ENCODE results near the gene KSR1. TPM values are rescaled to one million over a fixed set of nuclear protein-coding genes. Genes with fewer than 3 reads are reported as not detected.
A peak's percentile ranks its signal among the peaks of the same experiment; 100 is the strongest.

Gene KSR1
- total RNA-seq, 1 donor from 2014 or later = 9.5 TPM

DNA sequence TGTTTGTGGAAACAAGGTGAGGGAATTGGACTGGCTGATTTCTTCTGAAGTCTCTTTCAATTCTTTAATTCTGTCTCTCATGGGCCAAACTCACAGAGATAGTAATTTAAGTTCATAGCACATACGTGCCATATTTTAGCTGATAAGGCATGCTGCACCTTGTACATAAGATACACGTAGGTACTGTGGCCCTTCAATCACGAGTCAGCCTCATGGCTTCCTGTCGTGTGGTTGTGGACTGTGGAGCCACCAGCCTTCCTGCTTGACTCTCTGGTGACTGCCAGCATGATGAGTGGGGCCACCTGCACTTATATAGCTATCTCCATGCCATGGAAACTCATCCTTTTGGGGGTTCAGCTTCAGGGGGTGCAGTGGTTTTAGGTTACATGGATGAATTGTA, 25.1 kb downstream of the KSR1 start:
- intact Hi-C loops (cut with DNase I) = no loop called here
- DNase-seq (ENCODE audit: missing footprints) (no peak), ATAC-seq (no peak)

- intact Hi-C loops (cut with DNase I) = loop anchor here (5.0 kb wide), 1 partner anchor 107 kb away; no protein-coding TSS in a partner anchor
- DNase-seq (ENCODE audit: missing footprints) (no peak), ATAC-seq (no peak)
Observed at GRCh38 chr17:27485125-27485524, 28.9 kb downstream of the KSR1 start.

- ATAC-seq = no peak
- DNase-seq (ENCODE audit: missing footprints) = no peak
- intact Hi-C loops (cut with DNase I) = loop anchor here (5.0 kb wide), 1 partner anchor 106 kb away; no protein-coding TSS in a partner anchor
Observed at GRCh38 chr17:27485716-27486495, 29.7 kb downstream of the KSR1 start.

DNA sequence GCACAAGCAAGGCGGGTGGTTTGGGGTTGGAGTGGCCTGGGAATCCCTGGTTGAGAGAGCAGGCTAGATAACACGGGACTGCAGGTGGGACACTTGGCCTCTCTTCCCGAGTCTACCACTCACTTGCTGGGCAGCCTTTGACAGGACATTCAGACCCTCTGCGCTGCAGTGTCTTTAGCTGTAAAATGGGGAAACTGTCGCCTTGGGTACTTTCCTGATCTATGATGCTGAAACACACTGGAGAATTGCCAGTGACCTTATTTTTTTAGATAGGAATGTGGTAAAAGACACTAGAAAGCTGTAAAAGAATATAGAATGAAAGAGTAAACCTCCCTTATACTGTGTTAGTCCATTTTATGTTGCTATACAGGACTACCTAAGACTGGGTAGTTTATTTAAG, 30.5 kb downstream of the KSR1 start:
- no peak for DNase-seq (ENCODE audit: missing footprints)
- intact Hi-C loops (cut with DNase I) = loop anchor here (5.0 kb wide), 1 partner anchor 106 kb away; no protein-coding TSS in a partner anchor
- ATAC-seq = no peak

- intact Hi-C loops (cut with DNase I) = loop anchor here (5.0 kb wide), 1 partner anchor 104 kb away; no protein-coding TSS in a partner anchor
- ATAC-seq = peak; percentile 62
- DNase-seq (ENCODE audit: missing footprints) = no peak
Observed at GRCh38 chr17:27488231-27488630, 32.0 kb downstream of the KSR1 start.

DNA sequence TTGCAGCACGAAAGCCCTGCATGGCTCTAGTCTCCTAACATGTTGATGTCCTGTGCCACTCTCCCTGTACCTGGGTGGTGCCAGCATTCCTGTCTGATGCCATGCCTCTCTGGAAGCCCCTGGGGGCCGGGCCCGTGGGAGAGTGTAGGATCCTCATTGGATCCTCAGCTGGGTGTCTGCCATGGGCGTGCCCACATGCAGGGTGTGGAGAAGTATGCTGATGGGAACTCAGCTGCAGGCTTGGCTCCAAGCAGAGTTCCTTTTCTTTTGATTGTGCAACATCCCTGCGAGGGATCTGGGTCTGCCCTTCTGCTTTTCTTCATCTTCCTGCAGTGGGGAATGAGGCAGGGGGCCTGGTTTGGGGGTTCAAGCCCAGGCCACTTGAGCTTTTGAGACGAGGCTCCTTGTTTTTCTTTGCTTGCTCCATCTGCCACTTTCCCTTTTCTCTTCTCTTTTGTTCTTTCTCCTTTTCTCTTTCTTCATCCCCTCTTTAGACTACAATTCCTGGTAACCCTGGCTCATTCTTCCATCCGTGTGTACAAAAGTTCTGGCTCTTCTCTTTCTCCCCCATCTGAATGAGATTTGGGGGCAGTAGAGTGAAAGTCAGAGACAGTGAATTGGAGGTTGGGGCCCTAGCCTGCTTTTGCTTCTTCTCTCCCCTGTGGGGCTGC, 32.9 kb downstream of the KSR1 start:
- peak; percentile 94 for DNase-seq (ENCODE audit: missing footprints)
- intact Hi-C loops (cut with DNase I) = loop anchor here (5.0 kb wide), 1 partner anchor 103 kb away; no protein-coding TSS in a partner anchor
- ATAC-seq = peak; percentile 89

GRCh38 chr17:27490391-27490790, 34.1 kb downstream of the KSR1 start:
- ATAC-seq (no peak), DNase-seq (ENCODE audit: missing footprints) (no peak)
- intact Hi-C loops (cut with DNase I) = loop anchor here (5.0 kb wide), 1 partner anchor 77 kb away; no protein-coding TSS in a partner anchor

DNA sequence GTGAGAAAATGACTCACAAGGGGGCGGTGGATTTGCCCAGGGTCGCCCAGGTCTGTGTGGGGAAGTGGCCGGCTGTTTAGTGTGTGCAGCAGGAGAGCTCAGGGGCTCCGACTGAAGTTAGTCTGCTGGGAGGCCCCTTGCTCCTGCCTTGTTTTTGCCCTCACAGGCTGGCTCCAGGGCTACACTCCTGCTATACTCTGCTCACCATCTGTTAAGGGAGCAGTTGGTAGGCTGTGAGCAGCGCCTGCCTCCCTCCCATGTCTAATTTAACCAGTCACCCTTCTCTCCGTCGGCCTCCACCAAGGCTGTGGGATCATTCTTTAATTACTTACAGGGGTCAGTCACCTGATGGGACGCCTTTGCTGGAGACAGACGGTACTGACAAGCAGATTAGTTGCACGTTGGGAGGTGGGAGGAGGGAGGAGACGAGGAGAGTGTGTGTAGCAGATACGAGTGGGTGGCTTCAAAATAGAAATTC, 35.5 kb downstream of the KSR1 start:
- ATAC-seq = no peak
- no peak for DNase-seq (ENCODE audit: missing footprints)
- intact Hi-C loops (cut with DNase I) = loop anchor here (5.0 kb wide), 1 partner anchor 76 kb away; no protein-coding TSS in a partner anchor

GRCh38 chr17:27492470-27492869, 36.2 kb downstream of the KSR1 start:
- ATAC-seq = no peak
- no peak for DNase-seq (ENCODE audit: missing footprints)
- intact Hi-C loops (cut with DNase I) = loop anchor here (5.0 kb wide), 1 partner anchor 75 kb away; no protein-coding TSS in a partner anchor

DNA sequence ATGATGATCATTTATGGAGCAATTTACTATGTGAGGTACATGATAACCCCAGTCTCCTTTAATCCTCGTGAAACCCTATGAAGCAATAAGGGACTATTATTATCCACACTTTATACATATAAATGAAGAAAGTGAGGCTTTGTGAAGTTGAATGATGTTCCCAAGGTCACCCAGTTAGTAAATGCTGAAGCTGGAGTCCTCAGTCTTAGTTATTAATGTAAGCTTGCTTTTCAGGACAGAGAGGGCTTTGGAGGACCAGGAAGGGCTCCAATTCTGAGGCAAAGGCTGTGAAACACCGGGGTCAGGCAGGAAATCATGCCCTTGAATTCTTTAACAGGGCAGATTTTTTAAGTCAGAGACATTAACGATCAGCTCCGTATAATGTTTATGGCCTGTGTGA, 36.8 kb downstream of the KSR1 start:
- intact Hi-C loops (cut with DNase I) = loop anchor here (5.0 kb wide), 1 partner anchor 74 kb away; no protein-coding TSS in a partner anchor
- ATAC-seq = no peak
- DNase-seq (ENCODE audit: missing footprints) = no peak

DNA sequence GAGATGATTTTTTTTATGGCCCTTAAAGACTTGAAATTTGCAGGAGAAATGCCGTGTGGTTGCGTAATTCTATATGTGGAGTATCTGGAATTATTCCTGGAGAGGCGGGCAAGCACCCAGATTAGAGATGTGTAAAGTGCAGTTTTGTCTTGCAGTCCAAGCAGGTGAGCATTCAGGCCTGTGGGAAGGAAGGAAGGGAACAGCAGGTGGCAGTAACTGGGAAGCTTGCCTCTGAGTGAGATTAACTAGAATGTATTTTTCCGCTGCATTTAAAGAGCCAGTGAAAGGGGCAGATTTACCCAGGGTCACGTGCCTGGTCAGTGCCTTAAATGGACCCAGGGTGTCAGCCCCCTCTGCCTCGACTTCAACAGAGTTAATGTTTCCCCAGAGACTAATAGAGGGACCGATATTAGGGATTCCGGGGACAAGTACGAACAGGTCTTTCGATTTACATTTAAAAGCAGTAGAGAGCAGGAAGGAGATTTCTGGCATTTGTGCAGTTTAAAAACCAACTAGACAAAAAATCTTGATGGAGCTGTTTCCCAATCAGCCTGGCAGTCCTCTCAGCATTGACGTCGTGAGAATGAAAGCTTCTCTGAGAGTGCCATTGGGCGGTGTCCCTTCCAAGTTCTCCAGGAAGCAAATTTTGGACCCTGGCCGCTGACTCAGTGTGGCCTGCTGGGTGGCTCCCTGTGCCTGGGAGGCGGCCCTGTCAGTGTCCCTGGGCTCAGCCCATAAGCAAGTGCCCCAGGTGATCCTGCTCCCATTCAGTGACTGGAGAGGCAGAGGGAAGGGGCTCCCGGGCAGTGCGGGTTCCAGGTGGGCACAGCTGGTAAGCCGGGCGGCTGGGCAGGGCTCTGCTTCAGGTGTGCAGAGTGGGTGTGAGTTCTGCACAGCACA, 38.2 kb downstream of the KSR1 start:
- intact Hi-C loops (cut with DNase I) = loop anchor here (5.0 kb wide), 1 partner anchor 73 kb away; no protein-coding TSS in a partner anchor
- peak; percentile 88 for ATAC-seq
- peak; percentile 82 for DNase-seq (ENCODE audit: missing footprints)

DNA sequence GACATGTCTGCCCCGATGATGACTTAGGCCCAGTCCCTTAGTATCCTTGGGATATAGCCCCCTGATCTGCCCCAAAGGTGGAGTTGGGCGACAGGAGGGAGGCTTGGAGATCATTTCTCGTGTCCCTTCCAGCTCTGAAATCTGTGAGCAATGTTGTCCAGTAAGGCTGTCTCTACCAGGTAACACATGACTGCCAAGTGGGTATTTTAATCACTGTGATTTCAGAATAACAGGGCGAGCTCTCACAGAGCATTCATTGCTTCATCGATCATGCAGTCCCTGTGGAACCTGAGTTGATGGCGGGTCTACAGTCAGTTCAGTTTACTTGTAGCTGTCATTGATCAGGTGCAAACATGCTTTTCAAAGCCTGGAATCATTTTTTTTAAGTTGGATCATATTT, 39.2 kb downstream of the KSR1 start:
- DNase-seq (ENCODE audit: missing footprints) = no peak
- no peak for ATAC-seq
- intact Hi-C loops (cut with DNase I) = no loop called here

- ATAC-seq (no peak), DNase-seq (ENCODE audit: missing footprints) (no peak)
- intact Hi-C loops (cut with DNase I) = no loop called here
Observed at GRCh38 chr17:27496005-27496404, 39.8 kb downstream of the KSR1 start.

DNA sequence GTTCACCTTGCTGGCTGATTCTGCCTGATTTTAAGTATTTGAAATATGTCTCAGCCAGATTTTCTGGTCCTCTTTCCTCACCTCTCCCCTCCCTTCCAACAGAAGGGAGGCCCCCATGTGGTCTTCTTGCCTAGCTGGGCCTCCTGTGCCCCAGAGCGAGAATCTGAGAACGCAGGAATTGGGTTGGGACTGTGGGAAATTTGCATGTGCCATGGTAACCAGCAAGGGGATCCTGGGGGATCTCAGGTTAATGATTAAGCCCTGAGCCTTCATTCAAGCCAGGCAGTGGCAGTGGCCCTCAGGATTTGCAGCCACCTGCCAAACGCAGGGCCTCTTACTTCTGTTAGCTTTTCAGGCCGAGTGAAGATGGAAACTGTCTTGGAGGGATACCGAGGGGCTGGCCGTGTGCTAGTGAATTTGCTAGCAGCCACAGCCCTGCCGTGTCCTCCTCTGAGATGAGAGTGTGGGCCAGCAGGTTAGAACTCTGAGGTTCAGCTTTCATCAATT, 40.2 kb downstream of the KSR1 start:
- ATAC-seq (no peak), DNase-seq (ENCODE audit: missing footprints) (no peak)
- intact Hi-C loops (cut with DNase I) = no loop called here

DNA sequence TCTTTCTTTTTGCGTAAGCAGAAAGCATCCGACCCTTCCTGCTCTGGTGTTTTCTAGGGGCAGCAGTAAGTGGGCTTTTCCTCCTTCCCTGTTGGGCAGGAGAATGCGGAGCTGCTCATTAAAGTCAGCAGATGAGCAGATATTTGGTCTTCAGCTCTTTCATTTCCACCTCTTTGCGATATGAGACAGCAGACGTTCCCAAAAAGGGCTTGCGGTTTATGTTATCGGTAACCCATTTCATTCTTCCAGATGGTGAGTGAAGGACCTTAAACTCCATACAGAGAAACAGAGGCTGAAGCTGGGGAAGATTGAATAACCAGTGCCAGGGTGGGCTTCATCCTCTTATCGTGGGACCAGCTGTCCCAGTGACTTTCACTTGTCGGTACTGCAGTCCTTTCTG, 40.7 kb downstream of the KSR1 start:
- intact Hi-C loops (cut with DNase I) = no loop called here
- ATAC-seq (no peak), DNase-seq (ENCODE audit: missing footprints) (no peak)

GRCh38 chr17:27497696-27498095, 41.4 kb downstream of the KSR1 start:
- DNase-seq (ENCODE audit: missing footprints) (no peak), ATAC-seq (no peak)
- intact Hi-C loops (cut with DNase I) = no loop called here

- intact Hi-C loops (cut with DNase I) = no loop called here
- ATAC-seq (no peak), DNase-seq (ENCODE audit: missing footprints) (no peak)
Observed at GRCh38 chr17:27498615-27499309, 42.5 kb downstream of the KSR1 start.
